ENCODE results near the gene SEMA4D.

Gene SEMA4D

DNA sequence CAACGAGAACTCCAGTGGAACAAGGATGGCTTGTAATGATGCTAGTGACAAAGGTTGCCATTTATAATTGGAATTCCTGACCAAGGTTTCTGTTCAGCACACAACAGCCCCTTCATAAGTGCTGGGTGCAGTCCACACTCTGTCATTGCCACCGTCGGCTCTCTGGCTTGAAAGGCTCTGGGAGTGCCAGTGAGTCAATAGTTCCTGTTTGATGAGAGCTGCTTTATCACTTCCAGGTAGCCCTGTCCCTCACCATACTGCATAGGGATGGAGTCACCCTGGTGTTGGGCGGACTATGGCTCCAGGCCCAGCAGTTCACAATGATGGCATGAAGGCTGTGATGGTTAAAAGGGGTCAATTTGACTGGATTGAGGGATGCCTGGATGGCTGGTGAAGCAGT, 34.6 kb upstream of the SEMA4D start:
- Histone ChIP-seq H4K20me1 (ENCODE audit: insufficient read depth, low read length, poor library complexity, severe bottlenecking) (no peaks in the 10 kb centered on the region), H3K9me2 (replicated peaks; ENCODE audit: low read depth, low read length) (no peaks in the 10 kb centered on the region), H3K9ac (ENCODE audit: low read depth, low read length, poor library complexity, severe bottlenecking) (peak overlapping the region; percentile 74), H3K4me3 (ENCODE audit: low read length, poor library complexity, severe bottlenecking) (no peak overlapping the region), H3K27me3 (ENCODE audit: insufficient read depth, low read length, poor library complexity, severe bottlenecking) (no peaks in the 10 kb centered on the region), H3K9me3 (ENCODE audit: insufficient read depth, low read depth, low read length) (no peaks in the 10 kb centered on the region), H3F3A (ENCODE audit: low read depth) (peaks cover 20% of the 10 kb centered on the region), H2AFZ (ENCODE audit: low read length) (no peak overlapping the region), H3K4me1 (ENCODE audit: insufficient read depth, low read length, poor library complexity, severe bottlenecking) (peaks cover 98% of the 10 kb centered on the region), H3K36me3 (ENCODE audit: insufficient read depth, low read length) (no peaks in the 10 kb centered on the region), H3K4me2 (ENCODE audit: low read depth, low read length, poor library complexity, severe bottlenecking) (no peak overlapping the region), H3K79me2 (ENCODE audit: insufficient read depth, low read length) (peaks cover 38% of the 10 kb centered on the region; the same call in 1 of the 2 replicates)
- no peak for TF ChIP-seq EZH2phosphoT487 (IDR thresholded peaks at IDR 0.05; ENCODE audit: borderline replicate concordance)
- TF ChIP-seq, protein P1, sequence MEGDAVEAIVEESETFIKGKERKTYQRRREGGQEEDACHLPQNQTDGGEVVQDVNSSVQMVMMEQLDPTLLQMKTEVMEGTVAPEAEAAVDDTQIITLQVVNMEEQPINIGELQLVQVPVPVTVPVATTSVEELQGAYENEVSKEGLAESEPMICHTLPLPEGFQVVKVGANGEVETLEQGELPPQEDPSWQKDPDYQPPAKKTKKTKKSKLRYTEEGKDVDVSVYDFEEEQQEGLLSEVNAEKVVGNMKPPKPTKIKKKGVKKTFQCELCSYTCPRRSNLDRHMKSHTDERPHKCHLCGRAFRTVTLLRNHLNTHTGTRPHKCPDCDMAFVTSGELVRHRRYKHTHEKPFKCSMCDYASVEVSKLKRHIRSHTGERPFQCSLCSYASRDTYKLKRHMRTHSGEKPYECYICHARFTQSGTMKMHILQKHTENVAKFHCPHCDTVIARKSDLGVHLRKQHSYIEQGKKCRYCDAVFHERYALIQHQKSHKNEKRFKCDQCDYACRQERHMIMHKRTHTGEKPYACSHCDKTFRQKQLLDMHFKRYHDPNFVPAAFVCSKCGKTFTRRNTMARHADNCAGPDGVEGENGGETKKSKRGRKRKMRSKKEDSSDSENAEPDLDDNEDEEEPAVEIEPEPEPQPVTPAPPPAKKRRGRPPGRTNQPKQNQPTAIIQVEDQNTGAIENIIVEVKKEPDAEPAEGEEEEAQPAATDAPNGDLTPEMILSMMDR (conservative IDR thresholded peaks at IDR 0.05; ENCODE audit: low read length): no peak

DNA sequence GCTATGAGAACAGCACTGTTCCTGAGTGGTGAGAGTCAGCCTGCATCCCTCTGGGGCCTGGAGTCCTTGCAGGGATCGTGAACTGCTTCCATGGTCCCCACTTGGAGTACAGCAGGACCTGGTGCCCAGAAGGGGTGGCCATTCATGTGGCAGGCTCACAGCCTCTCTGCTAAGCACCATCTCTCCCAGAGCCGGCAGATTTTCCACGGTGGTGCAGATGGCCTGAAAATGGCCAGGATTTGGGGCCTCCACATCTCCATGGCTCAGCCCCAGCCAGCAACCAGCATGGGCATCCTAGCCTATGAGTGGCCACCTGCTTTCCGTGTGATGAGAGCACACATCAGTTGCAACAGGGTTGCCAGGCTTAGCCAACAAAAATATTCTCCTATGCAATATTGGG, 33.9 kb upstream of the SEMA4D start:
- no peaks in the 10 kb centered on the region for H3K9me3 ChIP-seq (ENCODE audit: insufficient read depth, low read depth, low read length)
- H3K27me3 ChIP-seq (ENCODE audit: insufficient read depth, low read length, poor library complexity, severe bottlenecking): no peaks in the 10 kb centered on the region
- H3F3A ChIP-seq (ENCODE audit: low read depth): peaks cover 16% of the 10 kb centered on the region
- H3K9me2 ChIP-seq (replicated peaks; ENCODE audit: low read depth, low read length): no peaks in the 10 kb centered on the region
- H3K36me3 ChIP-seq (ENCODE audit: insufficient read depth, low read length): no peaks in the 10 kb centered on the region
- no peaks in the 10 kb centered on the region for H4K20me1 ChIP-seq (ENCODE audit: insufficient read depth, low read length, poor library complexity, severe bottlenecking)
- H3K4me2 ChIP-seq (ENCODE audit: low read depth, low read length, poor library complexity, severe bottlenecking): no peak overlapping the region
- H2AFZ ChIP-seq (ENCODE audit: low read length): no peak overlapping the region
- peak overlapping the region; percentile 77 for H3K9ac ChIP-seq (ENCODE audit: low read depth, low read length, poor library complexity, severe bottlenecking)
- H3K79me2 ChIP-seq (ENCODE audit: insufficient read depth, low read length): peaks cover 38% of the 10 kb centered on the region; the same call in 1 of the 2 replicates
- no peak for TF ChIP-seq EZH2phosphoT487 (IDR thresholded peaks at IDR 0.05; ENCODE audit: borderline replicate concordance)
- TF ChIP-seq, protein P1 (conservative IDR thresholded peaks at IDR 0.05; ENCODE audit: low read length): no peak
- peaks cover 98% of the 10 kb centered on the region for H3K4me1 ChIP-seq (ENCODE audit: insufficient read depth, low read length, poor library complexity, severe bottlenecking)
- H3K4me3 ChIP-seq (ENCODE audit: low read length, poor library complexity, severe bottlenecking): no peak overlapping the region

DNA sequence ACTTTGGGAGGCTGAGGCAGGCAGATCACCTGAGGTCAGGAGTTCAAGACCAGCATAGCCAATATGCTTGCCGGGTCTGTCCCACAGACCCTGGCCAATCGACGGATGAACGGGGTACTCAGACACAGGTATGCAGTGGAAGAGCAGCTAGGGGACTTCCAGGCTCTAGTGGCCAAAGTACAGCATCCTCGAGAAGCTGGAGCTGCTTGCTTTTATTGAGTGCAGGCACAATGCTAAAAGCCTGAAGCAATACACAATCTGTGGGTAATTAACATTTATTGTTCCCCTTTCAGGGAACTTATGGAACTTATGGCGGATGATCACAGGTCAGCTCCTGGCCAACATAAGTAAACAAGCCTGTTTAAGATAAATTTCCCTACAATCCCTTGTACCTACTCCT, 32.8 kb upstream of the SEMA4D start:
- H3K4me2 ChIP-seq (ENCODE audit: low read depth, low read length, poor library complexity, severe bottlenecking): peak overlapping the region; percentile 93
- no peaks in the 10 kb centered on the region for H4K20me1 ChIP-seq (ENCODE audit: insufficient read depth, low read length, poor library complexity, severe bottlenecking)
- peak overlapping the region; percentile 77 for H3K9ac ChIP-seq (ENCODE audit: low read depth, low read length, poor library complexity, severe bottlenecking)
- no peaks in the 10 kb centered on the region for H3K36me3 ChIP-seq (ENCODE audit: insufficient read depth, low read length)
- no peak overlapping the region for H2AFZ ChIP-seq (ENCODE audit: low read length)
- H3K4me3 ChIP-seq (ENCODE audit: low read length, poor library complexity, severe bottlenecking): peak overlapping the region; percentile 68
- no peak for TF ChIP-seq EZH2phosphoT487 (IDR thresholded peaks at IDR 0.05; ENCODE audit: borderline replicate concordance)
- TF ChIP-seq, protein P1 (conservative IDR thresholded peaks at IDR 0.05; ENCODE audit: low read length): no peak
- H3K27me3 ChIP-seq (ENCODE audit: insufficient read depth, low read length, poor library complexity, severe bottlenecking): no peaks in the 10 kb centered on the region
- no peaks in the 10 kb centered on the region for H3K9me2 ChIP-seq (replicated peaks; ENCODE audit: low read depth, low read length)
- H3F3A ChIP-seq (ENCODE audit: low read depth): peaks cover 16% of the 10 kb centered on the region
- peaks cover 98% of the 10 kb centered on the region for H3K4me1 ChIP-seq (ENCODE audit: insufficient read depth, low read length, poor library complexity, severe bottlenecking)
- H3K79me2 ChIP-seq (ENCODE audit: insufficient read depth, low read length): peaks cover 41% of the 10 kb centered on the region; the same call in 1 of the 2 replicates
- no peaks in the 10 kb centered on the region for H3K9me3 ChIP-seq (ENCODE audit: insufficient read depth, low read depth, low read length)
